ENCODE data around the gene C10orf71. TPM values are rescaled to one million over a fixed set of nuclear protein-coding genes. Genes with fewer than 3 reads are reported as not detected.

C10orf71 gene
- total RNA-seq, 1 donor from 2014 or later = not detected

DNA sequence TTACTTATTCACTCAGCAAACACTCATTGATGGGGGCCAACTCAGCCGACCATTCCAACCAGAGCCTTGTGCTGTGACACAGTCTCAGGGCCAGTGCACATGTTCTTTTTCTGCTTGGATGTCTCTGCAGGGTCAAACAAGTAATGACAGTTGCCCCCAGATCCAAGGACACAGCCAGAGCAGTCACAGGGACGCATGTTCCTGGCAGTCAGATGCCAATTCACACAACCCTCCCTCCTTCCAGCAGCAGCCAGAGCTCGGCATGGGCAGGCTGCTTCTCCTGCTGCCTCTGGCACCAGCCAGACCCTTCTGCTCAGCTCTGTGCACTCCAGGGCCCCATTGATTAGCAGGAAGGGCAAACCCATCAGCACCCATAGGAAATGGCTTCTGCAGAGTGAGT lies 76.6 kb downstream of the C10orf71 start:
- H3K27ac Mint-ChIP-seq = no peak overlapping the region
- H3K4me3 Mint-ChIP-seq = no peak overlapping the region
- no peaks in the 10 kb centered on the region for H3K9me3 Mint-ChIP-seq
- peak; percentile 18 for DNase-seq (ENCODE audit: extremely low spot score, unreplicated experiment)
- no peaks in the 10 kb centered on the region for H3K36me3 Mint-ChIP-seq
- H3K4me1 Mint-ChIP-seq (ENCODE audit: unreplicated experiment) = no peaks in the 10 kb centered on the region
- H3K27me3 Mint-ChIP-seq = peaks cover 42% of the 10 kb centered on the region
- TF ChIP-seq, protein P1, sequence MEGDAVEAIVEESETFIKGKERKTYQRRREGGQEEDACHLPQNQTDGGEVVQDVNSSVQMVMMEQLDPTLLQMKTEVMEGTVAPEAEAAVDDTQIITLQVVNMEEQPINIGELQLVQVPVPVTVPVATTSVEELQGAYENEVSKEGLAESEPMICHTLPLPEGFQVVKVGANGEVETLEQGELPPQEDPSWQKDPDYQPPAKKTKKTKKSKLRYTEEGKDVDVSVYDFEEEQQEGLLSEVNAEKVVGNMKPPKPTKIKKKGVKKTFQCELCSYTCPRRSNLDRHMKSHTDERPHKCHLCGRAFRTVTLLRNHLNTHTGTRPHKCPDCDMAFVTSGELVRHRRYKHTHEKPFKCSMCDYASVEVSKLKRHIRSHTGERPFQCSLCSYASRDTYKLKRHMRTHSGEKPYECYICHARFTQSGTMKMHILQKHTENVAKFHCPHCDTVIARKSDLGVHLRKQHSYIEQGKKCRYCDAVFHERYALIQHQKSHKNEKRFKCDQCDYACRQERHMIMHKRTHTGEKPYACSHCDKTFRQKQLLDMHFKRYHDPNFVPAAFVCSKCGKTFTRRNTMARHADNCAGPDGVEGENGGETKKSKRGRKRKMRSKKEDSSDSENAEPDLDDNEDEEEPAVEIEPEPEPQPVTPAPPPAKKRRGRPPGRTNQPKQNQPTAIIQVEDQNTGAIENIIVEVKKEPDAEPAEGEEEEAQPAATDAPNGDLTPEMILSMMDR (conservative IDR thresholded peaks at IDR 0.05) = no peak

Other genes starting within 250 kb of the C10orf71 start
- 0.12 and 2.6 TPM in 2 replicates for gene VSTM4, start 183.6 kb upstream of the C10orf71 start, total RNA-seq (ENCODE audit: low replicate concordance)
- gene FAM170B, start 165.1 kb upstream of the C10orf71 start, total RNA-seq (ENCODE audit: low replicate concordance) = not detected in 2 replicates
- not detected in 2 replicates for gene TMEM273, start 110.8 kb upstream of the C10orf71 start, total RNA-seq (ENCODE audit: low replicate concordance)
- 0.21 and 0.22 TPM in 2 replicates for gene DRGX, start 96.9 kb downstream of the C10orf71 start, total RNA-seq (ENCODE audit: low replicate concordance)
- gene ERCC6, start 240.0 kb downstream of the C10orf71 start, total RNA-seq (ENCODE audit: low replicate concordance) = 28.5 and 36.9 TPM in 2 replicates

Data from type B pancreatic cell (in vitro differentiated cells).